Middle frontal gyrus (tissue), 1 donor: ENCODE data around the gene HOXA5.

Experiments
- DNase-seq: peaks from one replicate; pipeline ENCODE4 v3.0.0-alpha.2; 2015; ENCODE audit warnings: low spot score; ENCODE audit errors: extremely low spot score

HOXA5 gene

GRCh38 chr7:27108390-27109127, 34.9 kb downstream of the HOXA5 start:
- DNase-seq: no peak

- DNase-seq: no peak
Observed at GRCh38 chr7:27107391-27108381, 35.8 kb downstream of the HOXA5 start.

DNA sequence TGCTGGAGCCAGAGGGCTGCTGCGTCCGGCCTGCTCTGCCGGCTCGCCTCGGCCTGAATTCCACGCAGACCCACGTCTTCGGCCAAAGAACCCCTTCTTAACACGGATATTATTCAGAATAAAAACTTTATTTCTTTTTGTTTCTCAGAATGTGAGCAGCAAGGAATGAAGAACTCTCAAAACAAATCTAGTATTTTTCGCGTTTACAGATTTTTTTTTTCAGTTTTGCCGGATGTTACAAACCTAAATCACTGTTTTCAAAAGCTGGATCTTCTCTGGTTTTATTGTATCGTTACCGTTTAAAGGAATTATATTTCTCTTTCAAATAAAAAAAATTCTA, 36.6 kb downstream of the HOXA5 start:
- no peak for DNase-seq

DNA sequence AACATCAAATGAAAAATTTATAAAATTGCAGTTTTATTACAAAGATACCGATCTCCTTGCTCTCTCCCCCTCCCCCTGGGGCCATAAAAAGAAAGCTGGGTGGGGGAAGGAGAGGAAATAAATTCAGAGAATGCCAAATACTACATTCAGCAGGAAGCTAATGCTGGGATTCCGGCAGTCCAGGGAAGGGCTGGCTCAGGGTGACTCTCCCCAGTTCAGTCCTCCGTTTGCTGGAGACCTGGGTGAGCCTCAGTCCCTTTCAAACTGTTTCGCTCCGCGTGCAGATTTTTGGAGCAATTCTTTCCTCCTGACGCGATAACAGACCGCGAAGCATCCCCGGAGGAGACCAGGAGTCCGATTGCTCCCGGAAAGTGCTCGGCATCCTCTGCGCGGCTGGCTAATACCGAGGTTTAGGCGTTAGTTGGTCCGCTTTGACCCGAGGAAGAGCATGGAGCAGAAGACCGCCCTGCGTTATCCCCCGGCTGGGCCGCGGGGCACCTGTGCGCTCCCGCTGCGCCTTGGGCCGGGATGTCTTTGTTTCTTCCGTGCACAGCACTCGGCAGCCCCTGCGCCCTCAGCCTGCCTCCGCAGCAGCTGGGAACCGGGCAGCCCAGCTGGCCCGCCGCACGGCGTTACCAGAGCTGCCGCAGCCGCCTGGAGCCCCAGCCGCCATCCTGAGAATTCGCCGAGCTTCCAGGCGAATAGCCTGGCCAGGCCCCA, 37.1 kb downstream of the HOXA5 start:
- no peak for DNase-seq

DNA sequence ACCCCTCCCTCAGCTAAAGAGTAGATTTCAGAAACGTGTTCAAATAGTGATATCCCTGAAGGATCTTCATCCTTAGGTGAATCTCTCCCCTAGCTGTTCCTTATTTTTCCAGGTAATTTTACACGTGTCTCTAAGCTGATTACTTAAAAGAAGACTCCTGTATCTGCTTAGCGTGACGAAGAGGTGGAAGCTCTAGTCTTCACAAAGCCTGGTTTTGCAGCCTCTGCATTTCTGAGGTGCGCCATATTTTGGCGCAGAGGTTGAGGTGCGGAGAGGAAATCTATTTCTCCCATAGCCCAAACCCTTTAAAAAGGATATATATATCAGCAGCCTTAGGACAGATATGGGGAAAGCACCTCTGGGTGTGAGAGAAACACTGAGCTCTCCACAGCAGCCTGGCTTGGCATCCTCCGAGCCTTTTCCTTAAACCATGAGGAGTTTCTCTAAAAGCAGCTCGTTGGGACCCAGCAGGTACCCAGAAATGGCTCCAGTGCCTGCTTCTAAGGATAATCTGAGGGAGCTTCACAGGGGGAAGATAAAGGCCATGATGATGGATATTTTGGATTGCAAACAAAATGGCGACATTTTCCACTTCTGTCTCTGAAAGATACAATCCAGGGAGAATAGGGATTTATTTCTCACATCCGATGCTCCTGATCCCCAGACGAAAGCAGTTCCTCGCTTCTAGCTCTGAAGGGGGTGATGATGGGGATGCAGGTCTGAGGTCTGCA, 38.0 kb downstream of the HOXA5 start:
- no peak for DNase-seq

DNA sequence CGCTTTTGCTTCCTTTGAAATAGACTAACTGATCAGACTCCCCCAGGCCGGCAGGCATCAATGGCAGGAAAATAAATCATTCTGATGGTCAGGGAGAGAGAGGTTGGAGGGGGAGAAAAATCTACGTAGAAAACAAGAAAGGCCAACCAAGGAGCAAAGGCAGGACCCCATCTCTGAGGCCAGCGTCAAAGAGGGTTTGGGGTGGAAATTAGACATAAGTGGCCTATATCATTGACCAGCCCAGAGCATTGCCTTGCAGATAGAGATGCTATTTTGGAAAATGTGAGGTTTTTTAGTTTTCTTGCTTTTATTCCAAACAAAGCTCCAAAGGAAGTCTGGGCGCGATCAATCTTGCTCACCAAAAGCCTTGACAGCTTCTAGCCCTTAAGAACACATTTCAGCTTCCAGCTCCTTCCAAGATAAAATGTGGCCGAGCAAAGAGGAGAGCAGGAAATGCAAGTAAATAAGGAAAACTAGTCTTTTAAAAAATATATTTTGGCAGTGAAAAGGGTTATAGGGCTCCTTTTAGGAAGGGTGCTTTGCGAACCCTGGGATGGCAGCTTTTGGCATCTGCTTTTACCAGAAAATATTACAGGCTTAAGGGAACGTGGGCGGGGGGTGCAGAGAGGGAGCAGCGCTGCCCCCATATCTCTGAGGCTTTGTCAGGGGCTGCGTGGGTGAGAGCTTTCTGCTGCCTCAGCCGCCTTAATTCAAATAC, 39.0 kb downstream of the HOXA5 start:
- DNase-seq: no peak

DNA sequence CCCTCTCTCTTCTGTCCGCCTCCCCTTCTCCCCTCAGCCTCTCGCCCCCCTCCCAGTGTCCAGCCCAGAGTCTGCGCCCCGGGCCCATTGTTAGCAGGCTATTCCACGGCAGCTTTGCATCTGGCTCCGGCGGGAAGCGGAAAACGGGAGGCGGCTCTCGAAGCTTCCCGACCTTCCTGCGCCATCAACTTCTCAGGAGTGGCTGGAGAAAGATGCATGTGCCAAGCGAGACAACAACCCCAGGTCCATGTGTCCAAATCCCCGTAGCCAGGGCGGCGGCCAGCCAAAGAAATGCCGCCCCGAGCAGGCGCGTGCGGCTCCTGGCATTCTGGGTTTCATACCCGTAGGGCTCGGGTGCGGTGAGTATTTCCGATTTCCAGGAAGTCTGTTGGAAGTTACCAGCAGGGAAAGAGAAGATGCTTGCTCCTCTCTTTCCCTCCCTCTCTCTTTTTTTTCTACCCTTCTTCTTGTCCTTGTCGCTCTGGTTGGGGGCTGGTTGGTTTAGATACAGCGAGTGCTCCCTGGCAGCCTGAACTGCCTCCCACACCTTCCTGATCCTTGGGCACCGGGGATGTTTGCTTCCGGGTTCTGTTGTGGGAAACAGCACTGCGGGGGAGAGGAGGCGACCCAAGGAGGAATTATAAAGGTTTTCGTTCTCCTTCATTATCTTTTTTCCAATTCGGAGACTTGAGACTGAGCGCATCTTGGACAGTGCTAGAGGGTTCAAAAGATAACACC, 39.8 kb downstream of the HOXA5 start:
- DNase-seq: no peak

GRCh38 chr7:27102581-27103442, 40.7 kb downstream of the HOXA5 start, which contains the start of gene HOXA2:
Gene HOXA2, minus strand, starts transcription at chr7:27102683. Its CDS starts 183 bp downstream, at chr7:27102500.
- no peak for DNase-seq

GRCh38 chr7:27101957-27102580, 41.4 kb downstream of the HOXA5 start:
- no peak for DNase-seq

DNA sequence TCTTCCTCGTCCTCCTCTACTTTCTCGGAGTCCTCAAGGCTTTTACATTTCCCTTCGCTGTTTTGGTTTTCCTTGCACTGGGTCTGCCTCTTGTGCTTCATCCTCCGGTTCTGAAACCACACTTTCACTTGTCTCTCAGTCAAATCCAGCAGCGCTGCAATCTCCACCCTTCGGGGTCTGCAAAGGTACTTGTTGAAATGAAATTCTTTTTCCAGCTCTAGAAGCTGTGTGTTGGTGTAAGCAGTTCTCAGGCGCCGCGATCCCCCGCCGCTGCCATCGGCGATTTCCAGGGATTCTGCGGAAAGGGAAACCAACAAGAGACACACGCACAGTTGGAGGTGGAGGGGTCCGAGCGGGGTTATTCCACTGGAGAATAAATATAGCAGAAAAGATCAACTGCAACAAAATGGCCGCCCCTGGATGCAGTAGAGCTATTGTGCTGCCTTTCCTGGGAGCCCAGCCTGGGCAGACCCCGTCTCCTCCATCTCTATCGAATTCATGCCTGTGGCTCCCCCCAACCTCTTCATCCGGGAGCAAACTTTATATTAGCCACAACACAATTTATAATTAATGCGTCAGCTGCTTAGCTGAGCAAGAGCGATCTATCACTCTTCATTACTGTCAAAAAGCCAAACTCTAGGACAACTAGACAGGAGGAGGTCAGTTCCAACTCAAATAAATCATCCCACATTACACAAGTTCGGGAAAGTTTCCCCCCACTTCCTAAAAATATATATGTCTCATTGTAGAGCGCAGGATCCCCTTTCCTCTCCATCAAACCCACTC, 42.1 kb downstream of the HOXA5 start:
- no peak for DNase-seq

DNA sequence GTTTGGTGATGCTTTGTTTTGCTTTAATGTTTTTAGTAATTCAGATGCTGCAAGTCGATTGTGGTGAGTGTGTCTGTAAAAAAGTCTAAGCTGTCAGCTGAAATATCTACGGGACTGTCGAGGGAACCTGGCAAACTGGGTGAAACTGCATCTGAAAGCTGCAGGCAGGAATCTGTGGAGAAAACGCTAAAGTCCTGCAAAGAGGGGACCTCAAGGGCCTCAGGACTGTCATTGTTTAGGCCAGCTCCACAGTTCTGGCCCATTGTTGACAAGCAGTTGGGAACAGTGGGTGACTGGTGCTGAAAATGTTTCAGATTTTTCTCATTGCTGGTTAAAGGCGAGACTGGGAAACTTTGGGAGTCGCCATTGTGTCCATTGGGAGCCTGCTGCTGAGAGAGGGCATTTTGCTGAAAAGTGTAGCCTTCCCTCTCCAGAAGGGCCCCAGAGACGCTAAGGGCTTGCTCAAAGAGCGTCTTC, 42.7 kb downstream of the HOXA5 start:
- DNase-seq: no peak

- no peak for DNase-seq
Observed at GRCh38 chr7:27099453-27100370, 43.8 kb downstream of the HOXA5 start.

DNA sequence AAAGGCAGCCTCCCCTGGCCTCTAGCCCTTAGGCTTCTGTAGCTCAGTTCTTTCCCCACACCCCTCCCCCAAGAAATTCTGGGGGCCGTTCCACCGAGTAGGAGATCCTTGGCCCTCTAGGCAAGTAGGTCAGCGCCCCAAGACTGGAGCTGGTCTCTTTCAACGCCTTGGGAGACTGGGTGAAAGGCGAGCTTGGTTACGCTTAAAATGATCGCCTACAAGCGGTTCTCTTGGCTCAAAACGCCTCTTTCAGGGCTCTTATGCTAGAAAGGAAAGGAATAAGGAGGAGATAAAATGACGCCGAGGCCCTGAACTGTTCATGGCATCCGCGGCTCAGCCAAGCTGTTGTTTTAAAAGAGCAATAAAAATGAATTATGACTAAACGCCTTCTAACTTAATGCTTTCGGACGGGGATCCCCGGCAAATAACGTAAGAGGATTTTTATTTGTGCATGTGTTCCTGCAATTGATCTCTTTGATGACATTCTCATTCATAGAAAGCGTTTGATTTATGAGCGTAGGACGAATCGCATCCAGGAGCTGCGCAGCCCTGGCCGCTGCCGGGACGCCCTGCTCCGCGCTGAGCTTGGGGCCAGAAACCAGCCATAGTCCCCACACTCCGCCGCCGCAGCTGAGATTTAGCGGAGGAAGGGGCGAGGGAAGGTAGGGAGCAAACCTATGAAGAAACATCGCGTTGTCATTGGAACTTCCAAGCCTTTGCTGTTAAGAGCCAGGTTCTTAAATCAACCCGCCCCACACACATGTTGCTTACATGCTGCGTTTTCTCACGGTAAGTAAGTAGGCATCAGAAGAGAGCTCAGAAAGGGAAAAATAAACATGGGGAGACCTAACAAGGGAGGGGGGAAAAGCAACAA, 44.7 kb downstream of the HOXA5 start:
- DNase-seq: no peak

GRCh38 chr7:27097686-27098577, 45.5 kb downstream of the HOXA5 start:
- DNase-seq: no peak
